HG03521 (cell line): ENCODE data around the gene SLC35A3.
"Not testable (repeated sequence)": the region's sequence is repeated elsewhere in the genome, so short reads cannot be mapped to it uniquely, and the experiment has no call there.

Experiments used
- ATAC-seq: cut with Tn5 transposase; IDR thresholded peaks from one replicate; pipeline ENCODE4 v1.9.1; 2021; ENCODE audit warnings: mild to moderate bottlenecking, moderate library complexity; ENCODE audit not compliant: unreplicated experiment

The SLC35A3 gene

DNA sequence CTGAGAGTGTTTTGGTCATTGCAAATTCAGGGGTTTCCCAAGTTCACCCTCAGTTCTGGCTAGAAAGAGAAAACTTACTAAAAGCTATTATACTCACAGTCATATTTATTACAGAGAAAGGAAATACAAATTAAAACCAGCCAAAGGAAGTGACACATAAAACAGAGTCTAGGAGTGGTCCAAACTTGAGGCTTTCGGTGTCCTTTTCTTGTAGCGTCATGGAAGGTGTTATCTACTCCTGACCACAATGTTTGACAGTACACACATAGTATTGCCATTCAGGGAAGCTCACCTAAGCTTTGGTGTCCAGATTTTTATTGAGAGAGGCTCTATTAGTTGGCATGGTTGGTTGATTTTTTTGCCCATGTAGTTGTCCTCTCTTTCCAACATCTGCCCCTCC lies 59.0 kb downstream of the SLC35A3 start:
- peak; percentile 51 for ATAC-seq

DNA sequence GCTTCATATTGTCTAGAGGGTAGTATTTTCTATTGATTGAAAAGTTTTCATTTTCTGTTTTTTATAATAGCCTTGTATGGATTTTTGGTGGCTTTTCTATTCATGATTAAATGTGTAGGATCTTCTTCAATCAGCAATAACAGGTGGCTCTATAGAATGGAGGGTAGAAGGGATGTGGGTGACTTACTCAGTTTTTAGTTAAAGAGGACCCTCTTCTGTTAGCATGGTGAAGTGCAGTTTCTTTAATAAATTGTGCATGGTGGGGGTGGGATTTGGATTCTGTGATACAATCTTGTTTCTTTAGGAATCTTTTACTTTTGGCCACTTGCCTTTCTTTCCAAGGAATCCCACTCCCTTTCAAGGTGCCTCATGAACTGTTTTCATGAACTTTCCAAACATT lies 64.7 kb downstream of the SLC35A3 start:
- ATAC-seq: no peak

DNA sequence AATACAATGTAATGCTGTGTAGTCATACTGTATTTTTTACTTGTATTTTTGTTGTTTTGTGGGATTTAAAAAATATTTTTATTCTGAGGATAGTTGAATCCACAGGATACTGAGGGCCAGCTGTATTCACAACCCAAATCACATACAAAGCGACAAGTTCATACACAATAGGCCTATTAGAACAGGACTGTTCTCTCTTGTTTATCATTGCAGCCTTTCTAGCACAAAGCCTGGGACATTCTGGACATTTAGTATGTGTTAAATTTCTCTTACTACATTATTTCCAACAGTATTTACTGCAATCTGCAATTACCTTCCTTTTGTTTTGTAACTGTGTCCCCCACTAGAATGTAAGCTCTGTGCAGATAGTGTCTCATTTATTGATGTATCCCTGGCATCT lies 65.4 kb downstream of the SLC35A3 start:
- ATAC-seq: no peak

DNA sequence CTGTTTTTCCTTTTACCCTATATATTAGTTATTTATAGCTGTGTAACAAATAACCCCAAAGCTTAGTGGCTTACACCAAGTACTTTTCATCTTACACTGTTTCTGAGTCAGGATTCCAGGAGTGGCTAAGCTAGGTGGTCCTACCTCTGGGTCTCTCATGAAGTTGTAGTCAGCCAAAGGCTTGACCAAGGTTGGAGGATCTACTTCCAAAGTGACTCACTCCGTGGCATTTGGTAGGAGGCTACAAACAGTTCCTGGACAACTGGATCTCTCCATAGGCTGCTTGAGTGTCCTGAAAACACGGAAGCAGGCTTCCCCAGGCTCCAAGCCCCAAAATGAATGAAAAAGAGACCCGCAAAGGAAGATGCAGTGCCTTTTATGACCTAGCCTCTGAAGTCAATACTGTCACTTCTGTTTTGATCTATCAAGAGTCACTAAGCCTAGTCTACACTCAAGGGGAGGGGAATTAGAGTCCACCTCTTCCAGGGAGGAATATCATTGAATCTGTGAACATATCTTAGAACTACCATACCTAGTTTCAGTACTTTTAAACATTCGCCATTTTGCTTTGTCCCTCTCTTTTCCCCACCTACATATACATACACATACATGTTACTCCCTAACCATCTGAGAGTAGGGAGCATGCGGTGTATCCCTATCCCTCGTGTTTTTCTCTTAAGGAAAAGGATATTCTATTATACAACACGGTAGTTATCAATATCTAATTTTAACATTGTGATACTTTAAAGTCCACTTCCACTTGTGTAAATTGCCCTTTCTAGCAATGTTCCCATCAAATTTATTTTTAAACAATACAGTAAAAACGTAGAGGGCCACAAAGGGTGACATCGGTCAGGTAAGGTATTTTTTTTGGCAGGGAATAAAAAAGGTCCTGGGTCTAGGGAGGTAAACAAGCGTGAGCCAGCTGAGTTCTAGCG lies 67.2 kb downstream of the SLC35A3 start:
- ATAC-seq: no peak

DNA sequence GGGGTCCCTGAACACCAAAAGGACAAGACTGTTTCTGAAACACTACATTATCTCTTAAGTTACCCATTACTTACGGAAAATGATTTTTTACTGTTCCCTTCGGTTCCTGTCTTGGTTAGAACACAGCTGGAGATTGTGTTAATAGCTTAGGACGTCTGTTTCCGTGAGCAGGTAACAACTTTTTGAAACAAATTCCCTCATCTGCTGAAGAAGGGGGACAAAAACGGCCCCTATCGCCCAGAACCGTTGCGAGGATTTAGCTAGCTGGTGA lies 67.8 kb downstream of the SLC35A3 start:
- ATAC-seq: no peak

DNA sequence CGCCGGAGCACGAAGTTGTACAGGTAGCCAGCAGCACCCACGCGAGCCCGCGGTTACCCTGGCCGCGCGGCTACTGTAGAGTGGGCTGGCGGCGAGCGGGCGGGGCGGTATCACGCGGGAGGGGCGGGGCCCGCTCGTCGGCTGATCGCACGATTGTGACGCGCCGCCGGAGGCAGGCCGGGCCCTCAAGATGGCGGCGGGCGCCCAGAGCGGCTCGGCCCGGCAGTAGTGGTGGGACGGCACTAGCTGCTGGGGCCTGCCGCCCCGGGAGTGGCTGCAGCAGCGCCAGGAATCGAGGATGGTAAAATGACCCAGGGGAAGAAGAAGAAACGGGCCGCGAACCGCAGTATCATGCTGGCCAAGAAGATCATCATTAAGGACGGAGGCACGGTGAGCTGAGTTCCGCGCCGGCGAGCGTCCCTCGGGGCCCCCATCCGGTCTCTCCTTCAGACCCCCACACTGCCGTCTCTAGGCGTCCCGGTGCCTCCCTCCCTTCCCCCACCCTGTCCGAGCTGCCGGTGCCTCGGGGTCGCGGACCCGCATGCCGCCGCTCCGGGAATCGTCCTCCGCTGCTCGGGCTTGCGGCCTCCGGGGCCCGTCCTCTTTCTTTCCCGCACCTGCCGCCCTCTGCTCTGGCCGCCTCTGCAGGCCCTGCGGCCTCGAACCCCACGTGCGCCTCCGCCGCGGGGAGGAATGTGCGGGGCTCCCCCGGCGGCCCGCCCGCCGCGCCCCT lies 68.3 kb downstream of the SLC35A3 start:
- peak; percentile 88 for ATAC-seq

DNA sequence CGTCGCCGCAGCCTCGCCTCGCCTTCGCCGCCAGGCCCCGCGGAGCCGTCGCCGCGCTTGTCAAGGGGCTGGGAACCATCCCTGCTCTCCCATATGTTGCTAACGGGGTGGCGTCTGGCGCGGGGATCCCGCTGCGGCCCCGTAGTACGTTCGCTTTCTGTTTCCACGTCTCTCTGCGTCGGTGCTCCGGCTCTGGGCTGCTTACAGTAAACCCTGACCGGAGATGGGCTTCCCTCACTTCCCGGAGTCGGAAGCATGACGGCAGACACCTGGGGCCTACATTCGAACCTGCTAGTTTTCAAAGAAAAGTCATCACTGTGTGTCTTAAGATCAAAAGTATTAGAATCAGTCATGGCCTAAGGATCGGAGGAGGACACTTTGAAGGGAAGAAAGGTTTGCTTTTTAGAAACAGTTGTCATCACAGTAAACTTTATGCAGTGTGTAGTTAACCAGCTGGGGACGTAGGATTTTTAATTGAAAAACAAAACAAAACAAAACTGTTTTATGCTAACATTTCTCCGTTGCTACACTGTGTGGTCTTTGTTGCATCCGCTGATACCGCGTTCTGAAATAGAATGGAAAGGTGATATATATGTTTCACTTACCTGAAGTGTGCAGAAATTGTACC lies 69.0 kb downstream of the SLC35A3 start:
- peak; percentile 27 for ATAC-seq

DNA sequence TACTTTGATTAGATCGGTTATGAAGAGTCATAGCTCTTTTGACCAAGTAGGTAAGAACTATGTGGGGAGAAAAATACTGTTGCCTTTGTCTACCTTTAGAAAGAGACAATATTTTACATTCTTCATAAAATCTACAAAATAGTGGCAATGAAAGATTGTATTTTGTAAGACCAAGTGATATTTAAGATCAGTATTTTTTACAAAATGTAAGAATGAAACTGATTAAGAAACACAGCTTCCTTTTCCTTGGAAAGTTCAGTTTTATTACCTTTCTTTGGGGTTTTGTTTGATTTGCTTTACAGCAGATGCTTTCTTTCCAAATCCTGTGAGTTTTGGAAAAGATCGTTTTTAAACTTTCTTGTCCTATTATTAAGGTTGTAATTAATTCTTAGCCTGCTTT lies 69.8 kb downstream of the SLC35A3 start:
- no peak for ATAC-seq

DNA sequence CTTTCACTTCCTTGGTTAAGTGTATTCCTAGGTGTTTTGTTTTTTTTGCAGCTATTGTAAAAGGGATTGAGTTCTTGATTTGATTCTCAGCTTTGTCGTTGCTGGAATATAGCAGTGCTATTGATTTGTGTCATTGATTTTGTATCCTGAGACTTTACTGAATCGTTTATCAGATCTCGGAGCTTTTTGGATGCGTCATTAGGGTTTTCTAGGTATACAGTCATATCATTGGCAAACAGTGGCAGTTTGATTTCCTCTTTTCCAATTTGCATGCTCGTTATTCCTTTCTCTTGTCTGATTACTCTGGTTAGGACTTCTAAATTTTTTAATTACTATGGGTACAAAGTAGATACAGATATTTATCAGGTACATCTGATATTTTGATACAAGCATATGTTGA lies 75.4 kb downstream of the SLC35A3 start:
- ATAC-seq: no peak

DNA sequence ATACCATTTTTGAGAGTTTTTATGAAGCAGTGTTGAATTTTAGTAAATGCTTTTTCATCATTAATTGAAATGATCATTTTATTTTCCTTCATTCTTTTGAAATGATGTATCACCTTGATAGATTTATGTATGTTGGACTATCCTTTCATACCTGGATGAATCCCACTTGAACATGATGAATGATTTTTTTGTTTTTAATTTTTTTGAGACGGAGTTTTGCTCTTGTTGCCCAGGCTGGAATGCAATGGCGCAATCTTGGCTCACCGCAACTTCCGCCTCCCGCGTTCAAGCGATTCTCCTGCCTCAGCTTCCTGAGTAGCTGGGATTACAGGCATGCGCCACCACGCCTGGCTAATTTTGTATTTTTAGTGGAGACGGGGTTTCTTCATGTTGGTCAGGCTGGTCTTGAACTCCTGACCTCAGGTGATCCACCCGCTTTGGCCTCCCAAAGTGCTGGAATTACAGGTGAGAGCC lies 77.5 kb downstream of the SLC35A3 start:
- ATAC-seq: not testable (repeated sequence)

DNA sequence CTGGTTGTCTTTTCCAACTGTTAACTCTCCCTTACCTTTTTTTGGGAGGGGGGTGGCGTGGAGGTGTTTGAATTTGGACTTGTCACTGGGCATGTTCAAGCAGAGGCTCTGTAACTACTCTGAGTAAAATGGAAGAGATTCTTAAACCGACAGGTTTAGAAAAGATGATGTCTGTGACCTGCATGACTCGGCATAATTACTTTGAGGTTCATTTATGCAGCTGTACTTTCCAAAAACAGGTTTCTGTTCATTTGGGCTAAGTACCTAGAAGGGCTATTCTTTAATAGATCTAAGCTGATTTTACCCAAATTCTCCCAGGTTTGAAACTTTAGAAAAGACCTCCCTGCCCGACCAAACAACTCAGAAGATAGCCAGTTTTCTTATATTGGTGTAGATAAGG lies 80.3 kb downstream of the SLC35A3 start:
- no peak for ATAC-seq

DNA sequence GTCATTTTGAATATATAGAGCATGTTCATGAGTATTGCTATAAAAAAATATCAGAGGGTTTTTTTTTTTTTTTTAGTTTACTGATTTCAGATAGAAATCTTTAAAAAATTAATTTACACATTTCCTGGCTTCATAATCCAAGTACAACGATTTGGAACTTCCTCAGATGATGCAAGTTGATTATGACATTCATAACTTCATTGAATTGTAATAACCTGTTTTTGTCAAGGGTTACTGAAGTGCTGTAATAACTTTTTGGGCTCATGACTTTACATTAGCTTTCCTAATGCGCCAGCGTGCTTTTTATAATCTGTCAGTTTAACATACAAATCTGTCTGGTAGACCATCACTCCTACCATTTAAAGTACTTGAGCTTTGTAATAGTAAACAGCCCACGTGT lies 81.6 kb downstream of the SLC35A3 start:
- no peak for ATAC-seq

DNA sequence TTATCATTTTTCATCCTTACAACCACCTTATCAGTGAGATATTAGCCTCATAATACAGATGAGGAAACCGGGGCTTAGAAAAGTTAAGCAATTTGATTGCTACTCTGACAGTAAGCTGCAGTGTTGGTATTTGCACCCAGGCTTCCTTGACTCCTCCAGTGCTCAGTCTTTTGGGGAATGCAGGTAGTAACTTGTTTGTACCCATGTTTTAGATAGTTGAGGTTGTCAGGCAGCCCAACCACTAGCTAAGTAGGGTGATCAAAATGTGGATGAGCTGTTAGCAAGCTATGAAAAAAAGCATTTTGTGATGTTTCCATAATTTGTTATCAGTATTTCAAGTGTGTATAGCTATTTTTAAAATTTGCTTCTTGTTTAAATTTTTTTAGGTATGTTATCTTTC lies 82.1 kb downstream of the SLC35A3 start:
- no peak for ATAC-seq

DNA sequence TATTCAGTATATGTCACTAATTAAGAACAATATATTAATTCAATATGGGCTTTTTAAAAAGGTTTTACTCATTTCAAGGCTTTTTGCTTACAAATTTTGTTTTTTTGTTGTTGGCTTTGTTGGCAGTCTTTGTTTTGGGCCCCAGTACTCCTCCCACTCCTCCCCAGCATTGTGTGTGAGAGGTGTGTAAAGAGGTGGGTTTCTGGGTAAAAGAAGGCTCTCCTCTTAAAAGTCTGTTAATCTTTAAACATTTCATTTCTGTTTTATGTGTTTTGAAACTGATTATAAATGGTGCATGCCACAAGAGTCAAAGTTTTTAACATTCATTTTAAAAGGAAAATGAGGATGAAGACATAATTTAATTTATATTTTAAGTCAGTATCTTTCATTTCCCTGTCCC lies 83.3 kb downstream of the SLC35A3 start:
- no peak for ATAC-seq

DNA sequence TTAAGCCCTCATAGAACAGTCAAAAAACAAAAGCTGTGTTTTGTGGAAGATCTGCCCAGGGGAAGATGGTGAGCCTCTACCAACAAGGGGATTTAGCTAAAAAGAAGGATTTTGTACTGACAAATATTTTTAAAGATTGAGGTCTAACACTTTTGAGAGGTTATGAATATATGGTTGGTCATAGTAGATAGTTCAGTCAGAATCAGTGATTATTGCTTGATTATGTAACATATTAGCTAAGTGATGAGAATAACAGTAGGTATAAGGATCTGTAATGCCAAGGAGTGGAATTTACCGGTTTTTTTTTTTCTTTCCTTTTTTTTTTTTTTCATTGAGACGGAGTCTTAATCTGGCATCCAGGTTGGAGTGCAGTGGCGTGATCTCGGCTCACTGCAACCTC lies 83.9 kb downstream of the SLC35A3 start:
- no peak for ATAC-seq

DNA sequence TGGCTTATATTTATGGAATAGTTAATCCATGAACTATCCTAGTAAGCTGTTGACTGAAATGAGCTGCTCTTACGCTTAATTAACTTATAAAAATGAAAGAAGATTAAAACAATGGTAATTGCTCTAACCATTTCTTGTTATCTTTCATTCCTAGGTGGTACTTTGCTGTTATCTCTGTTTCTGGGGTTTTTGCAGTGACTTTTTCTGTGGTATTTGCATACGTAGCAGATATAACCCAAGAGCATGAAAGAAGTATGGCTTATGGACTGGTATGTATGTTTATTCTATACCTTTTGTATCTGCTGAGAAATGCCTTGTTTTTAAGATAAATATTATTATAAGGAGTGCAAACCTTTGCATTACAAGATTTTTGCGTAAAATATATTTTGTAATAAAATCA lies 91.9 kb downstream of the SLC35A3 start:
- ATAC-seq: no peak

DNA sequence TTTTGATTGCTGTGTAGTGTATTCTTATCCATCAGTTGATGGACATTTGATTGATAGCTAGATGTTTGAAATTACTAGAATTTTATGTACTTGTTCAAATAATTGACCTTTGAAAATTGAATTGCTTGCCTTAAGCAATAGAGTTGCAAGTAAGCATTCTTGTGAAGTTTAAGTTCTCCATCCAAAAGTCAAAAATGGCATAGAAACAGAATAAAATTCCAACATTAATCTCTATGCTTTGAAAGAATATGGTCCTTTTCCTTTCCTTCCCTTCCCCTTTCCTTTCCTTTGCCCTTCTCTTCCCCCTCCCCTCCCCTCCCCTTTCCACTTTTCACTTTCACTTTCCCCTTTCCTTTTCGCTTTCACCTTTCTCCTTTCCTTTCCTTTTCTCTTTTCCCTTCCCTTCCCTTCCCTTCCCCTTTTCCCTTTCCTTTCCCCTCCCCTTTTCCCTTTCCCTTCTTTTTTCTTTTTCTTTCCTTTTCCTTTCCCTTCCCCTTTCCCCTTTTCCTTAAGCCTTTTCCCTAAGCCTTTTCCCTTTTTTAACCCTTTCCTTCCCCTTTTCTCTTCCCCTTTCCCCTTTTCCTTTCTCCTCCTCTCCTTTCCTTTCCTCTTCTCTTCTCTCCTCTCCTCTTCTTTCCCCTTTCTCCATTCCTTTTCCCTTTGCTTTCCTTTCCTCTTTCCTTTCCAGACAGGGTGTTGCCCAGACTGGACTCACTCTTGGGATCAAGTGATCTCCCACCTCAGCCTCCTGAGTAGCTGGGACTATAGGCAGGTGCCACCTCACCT lies 95.6 kb downstream of the SLC35A3 start:
- no peak for ATAC-seq

DNA sequence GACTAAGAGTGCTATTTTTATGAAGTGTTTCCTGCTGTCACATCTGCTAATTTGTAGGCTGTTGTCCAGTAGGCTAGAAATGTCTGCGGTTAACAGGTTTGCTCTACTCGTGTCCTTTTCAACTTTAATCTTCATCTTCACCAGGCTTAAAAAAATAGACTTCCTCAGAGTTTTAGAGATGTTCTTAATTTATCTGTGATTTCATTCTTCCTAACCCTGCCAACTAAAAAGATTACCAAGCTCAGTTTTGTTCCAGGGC lies 96.1 kb downstream of the SLC35A3 start:
- ATAC-seq: no peak

DNA sequence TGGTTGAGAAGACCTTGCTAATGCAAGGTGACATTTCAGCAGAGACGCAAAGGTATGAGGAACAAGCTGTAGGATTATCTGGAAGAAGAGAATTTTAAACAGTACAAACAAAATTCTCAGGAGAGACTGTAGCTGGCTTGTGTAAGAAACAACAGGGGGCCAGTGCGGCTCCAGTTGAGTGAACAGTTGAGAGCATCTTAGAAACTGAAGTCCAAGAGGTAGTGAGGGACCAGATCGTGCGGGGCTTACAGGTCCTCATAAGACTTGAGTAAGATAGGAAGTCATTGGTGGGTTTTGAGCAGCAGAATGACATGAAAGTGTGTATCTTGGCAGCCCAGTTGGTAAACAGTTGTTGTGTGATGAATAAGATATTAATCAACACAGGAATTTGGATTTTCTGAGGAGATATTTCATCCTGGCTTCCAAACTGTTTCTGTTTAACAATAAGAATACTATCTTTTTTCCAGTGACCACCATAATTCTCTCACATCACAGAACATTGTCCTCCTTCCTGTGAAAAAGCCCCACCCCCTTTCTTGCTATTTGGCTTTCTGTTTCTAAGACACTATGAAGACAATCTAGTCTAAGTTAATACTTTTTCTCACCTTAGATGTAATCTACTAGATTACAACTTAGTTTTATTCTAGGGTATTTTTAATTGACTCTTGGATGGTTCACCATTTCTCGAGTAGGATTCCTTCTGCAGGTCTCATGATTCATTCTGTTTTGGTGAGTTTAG lies 100.6 kb downstream of the SLC35A3 start:
- no peak for ATAC-seq

DNA sequence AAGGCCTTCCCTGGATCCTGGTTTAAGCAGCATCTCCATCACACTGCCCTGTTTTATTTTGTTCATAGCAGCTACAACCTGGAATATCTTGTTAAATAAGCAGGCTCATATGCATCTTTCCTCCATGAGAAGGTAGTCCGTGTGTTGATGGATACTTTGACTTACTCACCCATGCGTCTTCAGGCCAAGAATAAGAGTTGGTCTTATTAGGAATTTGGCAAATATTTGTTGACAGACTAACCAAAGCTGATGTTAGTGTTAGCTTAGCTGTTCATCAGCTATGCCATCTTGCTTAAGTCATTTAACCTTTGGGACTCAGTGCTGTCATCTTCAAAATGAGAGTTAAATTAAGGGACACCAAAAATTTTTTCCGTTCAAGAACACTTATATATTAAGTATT lies 103.7 kb downstream of the SLC35A3 start:
- no peak for ATAC-seq
